DOHH2 (cell line): ENCODE results near the gene ADAP1.

ENCODE experiments used
- H3F3A ChIP-seq: fragments of 200-600 bp; sonication (generic), shearing (Covaris generic); 2 replicates; pipeline ENCODE4 v1.6.0; 2016; ENCODE audit warnings: antibody characterized with exemption, mild to moderate bottlenecking; ENCODE audit not compliant: control insufficient read depth, insufficient read depth
- H3K27ac ChIP-seq: fragments of 200-600 bp; sonication (generic); 2 replicates; pipeline ENCODE4 v1.5.1; 2014; ENCODE audit warnings: low read depth, mild to moderate bottlenecking, low read length, moderate library complexity
- H3K27me3 ChIP-seq: fragments of 200-600 bp; sonication (generic); 2 replicates; pipeline ENCODE4 v1.6.1; 2014; ENCODE audit warnings: mild to moderate bottlenecking, low read length, mixed read lengths; ENCODE audit not compliant: control insufficient read depth
- H3K36me3 ChIP-seq: fragments of 200-600 bp; sonication (generic); 2 replicates; pipeline ENCODE4 v1.6.1; 2014; ENCODE audit warnings: mild to moderate bottlenecking, low read length, moderate library complexity, mixed read lengths; ENCODE audit not compliant: control insufficient read depth
- H3K4me1 ChIP-seq: fragments of 200-600 bp; sonication (generic); 2 replicates; pipeline ENCODE4 v1.6.1; 2014; ENCODE audit warnings: mild to moderate bottlenecking, low read length, mixed read lengths; ENCODE audit not compliant: control insufficient read depth
- H3K4me2 ChIP-seq: fragments of 200-600 bp; sonication (generic); 2 replicates; pipeline ENCODE4 v1.6.0; 2014; ENCODE audit warnings: mild to moderate bottlenecking, low read length, moderate library complexity
- H3K4me3 ChIP-seq: fragments of 200-600 bp; sonication (generic); 2 replicates; pipeline ENCODE4 v1.5.1; 2014; ENCODE audit warnings: mild to moderate bottlenecking, low read length, mixed read lengths
- H3K79me2 ChIP-seq: fragments of 200-600 bp; sonication (generic); 2 replicates; pipeline ENCODE4 v1.6.1; 2014; ENCODE audit warnings: mild to moderate bottlenecking, low read length, mixed read lengths; ENCODE audit not compliant: control insufficient read depth
- H3K9me2 ChIP-seq: fragments of 200-600 bp; sonication (generic); replicated peaks from 2 replicates; pipeline ENCODE4 v1.6.1; 2014; ENCODE audit warnings: mild to moderate bottlenecking, low read length, mixed read lengths; ENCODE audit not compliant: control insufficient read depth
- H3K9me3 ChIP-seq: fragments of 200-600 bp; sonication (generic); 2 replicates; pipeline ENCODE4 v1.6.1; 2014; ENCODE audit warnings: antibody characterized with exemption, low read length, mixed read lengths; ENCODE audit not compliant: control insufficient read depth, insufficient read depth
- H4K20me1 ChIP-seq: fragments of 200-600 bp; sonication (generic); 2 replicates; pipeline ENCODE4 v1.6.0; 2014; ENCODE audit warnings: low read depth, mild to moderate bottlenecking, antibody characterized with exemption, low read length, moderate library complexity; ENCODE audit not compliant: control insufficient read depth, insufficient read depth
- CTCF ChIP-seq: fragments of 200-600 bp; sonication (generic); IDR thresholded peaks from one replicate; pipeline ENCODE4 v1.5.1; 2014; ENCODE audit warnings: antibody characterized with exemption, mild to moderate bottlenecking, low read depth, low read length; ENCODE audit not compliant: poor library complexity, severe bottlenecking
- EZH2phosphoT487 ChIP-seq: fragments of 200-600 bp; sonication (generic); IDR thresholded peaks from 2 replicates; pipeline ENCODE4 v1.6.1; 2017; ENCODE audit warnings: borderline replicate concordance, mild to moderate bottlenecking, antibody characterized with exemption, low read length, moderate library complexity, mixed read lengths

ADAP1 gene

GRCh38 chr7:886626-887487 is 67.6 kb downstream of the ADAP1 start:
- no peaks in the 10 kb centered on the region for H3K4me1 ChIP-seq
- H3K27ac ChIP-seq = no peak overlapping the region
- H3K36me3 ChIP-seq = peaks cover 55% of the 10 kb centered on the region
- no peak overlapping the region for H3K4me2 ChIP-seq
- H3K9me2 ChIP-seq = no peaks in the 10 kb centered on the region
- TF ChIP-seq EZH2phosphoT487 = no peak
- TF ChIP-seq CTCF = no peak
- peaks cover 74% of the 10 kb centered on the region for H3K79me2 ChIP-seq
- H3K9me3 ChIP-seq = no peaks in the 10 kb centered on the region
- H3F3A ChIP-seq = no peaks in the 10 kb centered on the region
- no peak overlapping the region for H3K4me3 ChIP-seq
- H3K27me3 ChIP-seq = no peaks in the 10 kb centered on the region
- H4K20me1 ChIP-seq = peaks cover 3% of the 10 kb centered on the region

- no peaks in the 10 kb centered on the region for H3K4me1 ChIP-seq
- no peaks in the 10 kb centered on the region for H3K9me2 ChIP-seq
- no peaks in the 10 kb centered on the region for H3K27me3 ChIP-seq
- H3K36me3 ChIP-seq = peaks cover 47% of the 10 kb centered on the region
- no peak overlapping the region for H3K4me3 ChIP-seq
- peaks cover 82% of the 10 kb centered on the region for H3K79me2 ChIP-seq
- no peaks in the 10 kb centered on the region for H3F3A ChIP-seq
- H4K20me1 ChIP-seq = peaks cover 3% of the 10 kb centered on the region
- H3K4me2 ChIP-seq = no peak overlapping the region
- H3K27ac ChIP-seq = no peak overlapping the region
- no peaks in the 10 kb centered on the region for H3K9me3 ChIP-seq
- no peak for TF ChIP-seq CTCF
- no peak for TF ChIP-seq EZH2phosphoT487
These were observed 68.4 kb downstream of the ADAP1 start for GRCh38 chr7:885893-886625.

GRCh38 chr7:885261-885892 is 69.1 kb downstream of the ADAP1 start:
- TF ChIP-seq CTCF (no peak), EZH2phosphoT487 (no peak)
- Histone ChIP-seq H3K36me3 (peaks cover 40% of the 10 kb centered on the region), H3K4me1 (no peaks in the 10 kb centered on the region), H3K9me3 (no peaks in the 10 kb centered on the region), H4K20me1 (peaks cover 3% of the 10 kb centered on the region), H3K79me2 (peaks cover 89% of the 10 kb centered on the region), H3F3A (no peaks in the 10 kb centered on the region), H3K4me2 (no peak overlapping the region), H3K27me3 (no peaks in the 10 kb centered on the region), H3K27ac (no peak overlapping the region), H3K4me3 (no peak overlapping the region), H3K9me2 (no peaks in the 10 kb centered on the region)
